ENCODE measurements around the gene SLC6A4.

Gene SLC6A4

GRCh38 chr17:30235386-30236296 is at the start of gene SLC6A4:
Gene SLC6A4, minus strand, starts transcription at chr17:30235697. Its CDS starts 13,739 bp downstream, at chr17:30221958.
- no peak for FAIRE-seq

DNA sequence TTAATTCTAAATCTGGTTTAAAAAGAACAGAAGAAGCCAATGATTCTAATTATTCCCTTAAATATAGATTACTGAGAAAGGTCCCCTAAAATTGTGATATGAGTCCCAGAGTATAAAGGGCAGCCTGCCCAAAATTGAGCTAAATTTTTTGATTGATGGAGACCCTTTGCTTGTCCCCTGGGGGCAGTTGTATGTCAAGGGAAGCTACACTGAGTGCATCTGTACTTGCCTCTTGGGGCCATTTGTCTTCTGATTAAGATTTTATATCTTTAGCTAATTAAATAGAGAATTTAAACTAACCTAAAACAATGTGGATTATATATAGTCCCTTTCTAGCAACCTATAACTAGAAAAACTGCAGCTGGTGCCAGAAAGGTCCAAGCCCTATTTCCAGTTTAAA is 43.7 kb upstream of the SLC6A4 start:
- FAIRE-seq = no peak

DNA sequence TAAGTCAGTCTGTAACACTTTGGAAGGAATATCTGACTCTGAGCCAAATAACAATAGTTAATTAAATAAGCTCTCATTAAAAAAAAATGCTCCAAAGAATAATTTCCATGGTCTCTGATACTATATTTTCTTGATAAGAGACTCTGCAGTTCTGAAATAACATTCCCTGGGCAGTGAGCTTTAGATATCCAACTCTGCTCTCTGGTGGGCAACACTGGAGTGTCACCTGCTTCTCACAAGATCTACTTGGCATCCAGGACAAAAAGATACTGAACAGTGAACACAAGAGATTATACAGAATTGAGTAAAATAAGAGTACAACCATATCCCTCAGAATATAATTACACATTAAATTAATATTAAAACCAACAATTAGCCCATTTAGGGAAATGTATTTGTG is 42.5 kb upstream of the SLC6A4 start:
- FAIRE-seq = peak; percentile 92

DNA sequence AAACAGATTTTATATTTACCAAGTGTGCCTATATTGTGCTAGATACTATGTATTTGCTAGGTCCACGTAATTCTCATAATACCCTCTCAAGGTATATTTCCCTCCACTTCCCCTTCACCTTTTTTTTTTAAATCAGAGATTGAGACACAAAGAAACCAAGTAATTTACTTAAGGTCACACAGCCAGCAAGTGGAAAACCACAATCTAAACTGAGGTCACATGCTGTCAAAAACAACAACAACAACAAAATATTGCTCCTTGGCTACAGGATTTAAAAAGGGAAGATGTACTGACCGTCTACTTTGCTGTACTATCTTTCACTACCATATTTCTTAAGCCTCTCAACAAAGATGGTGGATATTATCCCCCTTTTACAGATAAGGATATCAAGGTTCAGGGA is 40.4 kb upstream of the SLC6A4 start:
- FAIRE-seq = no peak

GRCh38 chr17:30274887-30275286 is 39.4 kb upstream of the SLC6A4 start:
- FAIRE-seq = no peak

DNA sequence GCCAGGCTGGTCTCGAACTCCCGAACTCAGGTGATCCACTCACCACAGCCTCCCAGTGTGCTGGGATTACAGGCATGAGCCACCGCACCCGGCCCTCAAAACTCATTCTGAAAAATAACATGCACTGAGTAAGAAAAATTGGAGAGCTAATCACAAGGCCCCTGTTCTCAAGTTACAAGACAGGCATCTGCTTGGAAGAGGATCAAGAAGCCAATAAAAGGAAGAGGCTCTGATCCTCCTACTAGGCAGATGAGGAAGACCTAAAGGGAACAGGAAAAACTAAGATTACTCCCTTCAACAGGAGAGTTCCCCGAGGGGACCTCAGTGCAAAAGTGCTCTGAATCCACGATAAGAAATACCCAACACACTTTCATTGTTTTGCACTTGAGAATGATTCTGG is 37.9 kb upstream of the SLC6A4 start:
- no peak for FAIRE-seq

- FAIRE-seq = no peak
Observed at GRCh38 chr17:30271102-30271501, 35.6 kb upstream of the SLC6A4 start.

DNA sequence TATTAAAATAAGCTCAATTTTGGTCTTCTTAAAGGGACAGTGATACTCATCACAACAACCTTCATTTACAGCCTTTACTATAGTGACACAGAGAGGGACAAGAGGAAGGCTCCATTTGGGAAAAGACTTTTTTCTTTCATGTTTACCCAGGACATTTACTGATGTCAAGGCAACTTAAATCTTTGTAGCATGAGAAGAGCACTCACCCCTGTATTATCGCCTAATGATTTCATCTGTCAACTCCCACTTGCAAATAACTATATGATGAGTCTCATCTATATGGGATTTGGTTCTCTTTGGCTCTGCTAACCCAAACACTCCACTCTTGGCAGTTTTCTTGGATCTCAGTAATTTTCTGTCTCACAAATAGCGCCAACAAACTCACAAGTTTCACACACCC is 32.1 kb upstream of the SLC6A4 start:
- FAIRE-seq = no peak

DNA sequence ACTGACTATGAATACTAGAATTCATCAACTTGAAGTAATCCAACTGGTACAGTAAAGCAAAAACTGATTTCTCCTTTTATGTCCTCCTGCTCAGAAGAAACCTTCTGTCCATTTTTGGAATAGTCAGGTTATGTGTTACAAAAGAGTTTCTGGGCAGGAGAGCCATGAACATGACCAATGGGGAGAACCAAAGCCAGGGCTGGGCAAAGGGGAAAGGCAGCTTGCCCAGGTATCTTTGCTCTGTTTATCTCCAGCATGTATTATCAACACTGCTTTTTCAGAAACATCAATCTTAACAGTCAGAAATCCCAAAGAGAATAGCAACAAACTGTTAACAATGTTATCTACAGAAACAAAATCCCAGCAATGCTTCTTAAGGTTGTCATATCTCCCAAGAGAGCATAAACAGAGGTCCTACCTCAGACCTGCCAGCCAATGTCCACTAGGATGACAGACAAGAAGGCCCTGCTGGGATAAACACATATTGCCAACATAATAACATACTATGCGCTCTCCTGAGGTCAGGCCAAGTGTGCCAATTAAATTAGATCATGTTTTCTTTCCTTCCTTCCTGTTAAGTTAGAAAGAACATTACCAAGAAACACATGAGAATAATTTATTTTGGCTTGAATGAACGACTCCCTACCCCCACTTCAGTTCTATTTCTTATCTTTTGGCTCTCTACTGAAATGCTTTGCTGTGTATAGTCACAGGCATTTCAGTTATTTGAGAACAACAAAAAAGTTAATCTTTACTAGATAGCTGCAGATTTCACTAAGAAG is 28.2 kb upstream of the SLC6A4 start:
- no peak for FAIRE-seq

- FAIRE-seq = no peak
Observed at GRCh38 chr17:30256756-30257506, 21.4 kb upstream of the SLC6A4 start.

GRCh38 chr17:30254150-30254549 is 18.7 kb upstream of the SLC6A4 start:
- FAIRE-seq = no peak

GRCh38 chr17:30253312-30253711 is 17.8 kb upstream of the SLC6A4 start:
- FAIRE-seq = no peak

DNA sequence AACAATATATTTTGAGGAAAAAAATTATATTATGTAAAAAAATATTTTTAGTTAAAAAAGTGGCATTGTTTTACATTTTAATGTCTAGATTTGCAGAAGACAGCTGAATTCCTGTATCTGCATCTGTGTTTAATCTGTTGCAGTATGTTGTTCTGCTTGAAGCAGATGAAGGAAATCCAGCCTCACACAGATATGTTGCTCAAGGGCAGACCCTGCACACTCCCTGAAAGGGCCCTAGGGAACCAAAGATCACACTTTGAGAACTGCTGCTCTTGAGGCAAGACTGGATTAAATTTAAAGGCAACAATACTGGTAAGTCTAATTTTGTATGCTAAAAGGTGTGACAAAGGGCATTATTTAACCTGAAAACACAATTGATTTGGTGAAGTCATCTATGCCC is 16.4 kb upstream of the SLC6A4 start:
- FAIRE-seq = no peak

DNA sequence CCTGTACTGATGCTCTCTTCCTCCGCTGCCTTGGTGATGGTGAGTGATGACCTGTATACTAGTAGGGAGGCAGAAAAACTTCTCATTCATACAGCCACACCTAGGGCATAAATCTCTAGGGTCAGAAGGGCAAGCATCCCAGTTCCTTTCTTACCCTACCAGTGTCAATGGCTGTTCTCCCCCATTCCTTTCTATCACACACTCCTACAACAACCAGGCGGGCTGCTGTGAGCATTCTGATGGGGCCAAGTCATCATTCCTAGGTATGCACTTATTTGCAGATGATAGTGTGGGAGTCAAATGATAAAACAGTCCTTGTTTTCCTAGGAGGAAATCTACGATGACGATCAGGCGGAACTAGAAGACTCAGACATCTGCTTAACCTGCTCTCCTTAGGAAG is 14.0 kb upstream of the SLC6A4 start:
- FAIRE-seq = no peak

GRCh38 chr17:30248786-30249185 is 13.3 kb upstream of the SLC6A4 start:
- FAIRE-seq = no peak

- FAIRE-seq = no peak
Observed at GRCh38 chr17:30246460-30246859, 11.0 kb upstream of the SLC6A4 start.

- no peak for FAIRE-seq
Observed at GRCh38 chr17:30244853-30245385, 9.4 kb upstream of the SLC6A4 start.

- no peak for FAIRE-seq
Observed at GRCh38 chr17:30243568-30243967, 8.1 kb upstream of the SLC6A4 start.

- FAIRE-seq = no peak
Observed at GRCh38 chr17:30243002-30243401, 7.5 kb upstream of the SLC6A4 start.

- FAIRE-seq = no peak
Observed at GRCh38 chr17:30241051-30241450, 5.6 kb upstream of the SLC6A4 start.

DNA sequence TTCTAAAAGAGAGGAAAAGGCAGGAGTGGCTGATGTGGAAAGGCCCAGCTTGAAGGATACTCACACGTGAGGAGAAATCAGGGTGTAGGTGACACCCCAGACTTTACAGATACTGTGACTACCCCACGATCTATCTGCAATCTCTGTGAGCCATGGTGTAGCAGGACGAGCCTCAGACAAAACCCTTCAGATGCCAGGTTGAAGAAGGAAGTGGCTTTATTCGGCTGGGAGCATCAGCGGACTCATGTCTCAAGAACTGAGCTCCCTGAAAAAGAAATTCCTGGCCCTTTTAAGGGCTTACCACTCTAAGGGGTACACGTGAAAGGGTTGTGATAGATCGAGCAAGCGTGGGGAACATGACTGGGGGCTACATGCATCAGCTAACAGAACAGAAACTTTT is 4.7 kb upstream of the SLC6A4 start:
- no peak for FAIRE-seq

GRCh38 chr17:30239089-30239462 is 3.6 kb upstream of the SLC6A4 start:
- no peak for FAIRE-seq
